ENCODE measurements around the gene RNF144A. TPM values are rescaled to one million over a fixed set of nuclear protein-coding genes. Genes with fewer than 3 reads are reported as not detected.

RNF144A gene
- total and polyA plus RNA-seq, 2 of the 13 experiments (the other 11 are each of a cell fraction or from before 2014, with no cell fraction given) = 13.9 to 16.5 TPM

DNA sequence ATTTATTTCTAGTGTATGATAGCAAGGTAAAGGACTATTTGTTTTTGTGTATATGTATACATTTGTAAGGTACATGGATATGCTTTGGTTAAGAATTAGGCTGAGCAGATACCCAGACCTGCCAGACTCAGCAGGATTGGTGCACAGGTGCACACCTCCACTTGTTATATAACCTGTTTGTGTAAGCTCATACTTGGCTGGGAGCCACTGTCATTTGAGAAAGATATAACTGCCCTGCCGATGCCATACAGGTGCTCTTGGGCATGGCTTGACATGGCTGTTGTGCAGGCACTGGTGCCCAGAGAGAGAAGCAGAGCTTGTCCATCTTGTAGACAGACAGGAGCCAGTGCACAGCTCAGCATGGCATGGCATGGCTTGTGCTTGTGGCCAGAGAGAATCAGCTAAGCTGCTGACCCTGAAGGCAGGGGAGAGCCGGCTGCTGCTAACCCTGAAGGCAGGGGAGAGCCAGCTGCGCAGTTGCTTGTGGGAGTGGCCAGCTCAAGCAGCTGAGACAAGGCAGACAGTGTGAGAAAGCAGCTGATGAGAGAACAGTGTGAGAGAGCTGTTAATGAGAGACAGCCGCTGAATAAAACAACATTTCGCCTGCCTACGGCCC lies 136.5 kb downstream of the RNF144A start:
- in situ Hi-C loops (cut with HindIII; ENCODE audit: extremely low pct_ligation_motif_present, low pct_unique_long_range_greater_than_20kb) = no loop called here
- DNase-seq (ENCODE audit: low spot score) (no peak), FAIRE-seq (no peak), ATAC-seq (no peak)
- ChIA-PET POLR2A (no interaction called here), CTCF (ENCODE audit: low intra/inter-chr PET ratio, low total read pairs) (no interaction called here)
- BruUV-seq (replicated peaks) = no TSS peak
- Histone ChIP-seq H3K27ac (ENCODE audit: extremely low read length, insufficient read depth, low read length) (no peak overlapping the region), H4K20me1 (ENCODE audit: insufficient read depth, low read length) (no peaks in the 10 kb centered on the region), H3K4me2 (ENCODE audit: low read depth, low read length) (no peak overlapping the region), H3K27me3 (ENCODE audit: control insufficient read depth in 1 of 2, insufficient read depth in 2 of 2, low read length in 2 of 2) (no peaks in the 10 kb centered on the region), H3K36me3 (replicated peaks in 1 of 2; ENCODE audit: control insufficient read depth in 1 of 2, insufficient read depth in 2 of 2, low read length in 2 of 2) (no peaks in the 10 kb centered on the region), H3K4me1 (ENCODE audit: insufficient read depth, low read length) (no peaks in the 10 kb centered on the region), H3K9me3 (ENCODE audit: low read length) (no peaks in the 10 kb centered on the region), H2AFZ (ENCODE audit: low read length) (no peak overlapping the region), H3K4me3 (replicated peaks in 1 of 3; ENCODE audit: insufficient read depth in 1 of 3, low read depth in 2 of 3, low read length in 3 of 3) (no peak overlapping the region), H3K9ac (ENCODE audit: insufficient read depth, low read depth, low read length) (no peak overlapping the region), H3K79me2 (ENCODE audit: insufficient read depth, low read length) (no peaks in the 10 kb centered on the region)
- intact Hi-C loops (cut with micrococcal nuclease; ENCODE audit: unreplicated experiment) = no loop called here
- 95% methylated on average over 6 of the region's 6 CpGs for WGBS (ENCODE audit: low lambda C conversion rate)
- TF ChIP-seq ZSCAN31 (CRISPR knock-in tag; IDR thresholded peaks at IDR 0.05; ENCODE audit: low read depth) (peak; percentile 53; the same call in 1 of the 2 replicates), ZNF264 (CRISPR knock-in tag; IDR thresholded peaks at IDR 0.05) (no peak), SALL1 (CRISPR knock-in tag; IDR thresholded peaks at IDR 0.05) (no peak)

DNA sequence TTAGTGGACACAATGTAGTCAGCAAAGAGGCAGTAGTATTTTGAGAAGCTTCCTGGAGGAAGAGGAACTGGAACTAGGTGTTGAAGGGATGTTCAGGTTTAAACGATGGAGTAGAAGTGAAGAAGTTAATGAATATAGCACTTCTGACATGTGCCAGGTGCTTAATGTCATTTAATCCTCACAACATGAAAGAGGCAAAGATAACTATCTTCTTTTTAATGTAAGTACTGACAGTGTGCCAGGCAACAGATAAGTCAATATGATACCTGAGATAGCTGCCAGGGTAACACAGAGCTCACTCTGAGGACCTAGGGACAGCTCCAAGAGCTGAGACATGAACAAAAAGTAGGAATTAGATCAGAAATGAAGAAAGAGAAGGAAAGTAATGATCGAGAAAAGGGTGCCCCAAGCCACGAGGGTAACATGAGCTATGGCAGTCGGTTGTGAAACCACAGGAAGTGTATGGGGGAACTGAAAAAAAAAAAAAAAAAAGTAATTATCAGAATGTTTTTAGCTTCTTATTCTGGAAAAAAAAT lies 140.7 kb downstream of the RNF144A start:
- BruUV-seq (replicated peaks) = no TSS peak
- intact Hi-C loops (cut with micrococcal nuclease; ENCODE audit: unreplicated experiment) = no loop called here
- no peak overlapping the region for H2AFZ ChIP-seq (ENCODE audit: low read length)
- H3K27ac ChIP-seq (ENCODE audit: extremely low read length, insufficient read depth, low read length) = no peak overlapping the region
- H4K20me1 ChIP-seq (ENCODE audit: insufficient read depth, low read length) = no peaks in the 10 kb centered on the region
- DNase-seq (ENCODE audit: low spot score) (no peak), FAIRE-seq (no peak), ATAC-seq (no peak)
- no peak overlapping the region for H3K9ac ChIP-seq (ENCODE audit: insufficient read depth, low read depth, low read length)
- H3K9me3 ChIP-seq (ENCODE audit: low read length) = no peaks in the 10 kb centered on the region
- H3K4me1 ChIP-seq (ENCODE audit: insufficient read depth, low read length) = no peaks in the 10 kb centered on the region
- ChIA-PET POLR2A (no interaction called here), CTCF (ENCODE audit: low intra/inter-chr PET ratio, low total read pairs) (no interaction called here)
- H3K4me3 ChIP-seq (replicated peaks in 1 of 3; ENCODE audit: insufficient read depth in 1 of 3, low read depth in 2 of 3, low read length in 3 of 3) = no peak overlapping the region
- no peaks in the 10 kb centered on the region for H3K79me2 ChIP-seq (ENCODE audit: insufficient read depth, low read length)
- WGBS (ENCODE audit: low lambda C conversion rate) = 63% methylated on average over 4 of the region's 4 CpGs
- no peaks in the 10 kb centered on the region for H3K27me3 ChIP-seq (ENCODE audit: control insufficient read depth in 1 of 2, insufficient read depth in 2 of 2, low read length in 2 of 2)
- in situ Hi-C loops (cut with HindIII; ENCODE audit: extremely low pct_ligation_motif_present, low pct_unique_long_range_greater_than_20kb) = no loop called here
- no peaks in the 10 kb centered on the region for H3K36me3 ChIP-seq (replicated peaks in 1 of 2; ENCODE audit: control insufficient read depth in 1 of 2, insufficient read depth in 2 of 2, low read length in 2 of 2)
- H3K4me2 ChIP-seq (ENCODE audit: low read depth, low read length) = no peak overlapping the region
- TF ChIP-seq, protein P1, sequence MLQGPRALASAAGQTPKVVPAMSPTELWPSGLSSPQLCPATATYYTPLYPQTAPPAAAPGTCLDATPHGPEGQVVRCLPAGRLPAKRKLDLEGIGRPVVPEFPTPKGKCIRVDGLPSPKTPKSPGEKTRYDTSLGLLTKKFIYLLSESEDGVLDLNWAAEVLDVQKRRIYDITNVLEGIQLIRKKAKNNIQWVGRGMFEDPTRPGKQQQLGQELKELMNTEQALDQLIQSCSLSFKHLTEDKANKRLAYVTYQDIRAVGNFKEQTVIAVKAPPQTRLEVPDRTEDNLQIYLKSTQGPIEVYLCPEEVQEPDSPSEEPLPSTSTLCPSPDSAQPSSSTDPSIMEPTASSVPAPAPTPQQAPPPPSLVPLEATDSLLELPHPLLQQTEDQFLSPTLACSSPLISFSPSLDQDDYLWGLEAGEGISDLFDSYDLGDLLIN (CRISPR knock-in tag; IDR thresholded peaks at IDR 0.05; ENCODE audit: borderline replicate concordance) = no peak
- TF ChIP-seq RARA (CRISPR knock-in tag; IDR thresholded peaks at IDR 0.05) (no peak), KDM3A (CRISPR knock-in tag; IDR thresholded peaks at IDR 0.05; ENCODE audit: low read depth) (no peak), XBP1 (CRISPR knock-in tag; IDR thresholded peaks at IDR 0.05) (no peak), ZNF607 (CRISPR knock-in tag; IDR thresholded peaks at IDR 0.05; ENCODE audit: borderline replicate concordance) (no peak), TAF1 (CRISPR knock-in tag; IDR thresholded peaks at IDR 0.05) (no peak), GPN1 (CRISPR knock-in tag; IDR thresholded peaks at IDR 0.05; ENCODE audit: borderline replicate concordance) (no peak), ZNF550 (CRISPR knock-in tag; IDR thresholded peaks at IDR 0.05; ENCODE audit: borderline replicate concordance) (no peak), ZNF24 (IDR thresholded peaks at IDR 0.05) (no peak), ZNF251 (CRISPR knock-in tag; IDR thresholded peaks at IDR 0.05) (no peak), IRF2 (CRISPR knock-in tag; IDR thresholded peaks at IDR 0.05) (no peak), ZNF143 (CRISPR knock-in tag; IDR thresholded peaks at IDR 0.05) (no peak)
- TF ChIP-seq, protein P2, sequence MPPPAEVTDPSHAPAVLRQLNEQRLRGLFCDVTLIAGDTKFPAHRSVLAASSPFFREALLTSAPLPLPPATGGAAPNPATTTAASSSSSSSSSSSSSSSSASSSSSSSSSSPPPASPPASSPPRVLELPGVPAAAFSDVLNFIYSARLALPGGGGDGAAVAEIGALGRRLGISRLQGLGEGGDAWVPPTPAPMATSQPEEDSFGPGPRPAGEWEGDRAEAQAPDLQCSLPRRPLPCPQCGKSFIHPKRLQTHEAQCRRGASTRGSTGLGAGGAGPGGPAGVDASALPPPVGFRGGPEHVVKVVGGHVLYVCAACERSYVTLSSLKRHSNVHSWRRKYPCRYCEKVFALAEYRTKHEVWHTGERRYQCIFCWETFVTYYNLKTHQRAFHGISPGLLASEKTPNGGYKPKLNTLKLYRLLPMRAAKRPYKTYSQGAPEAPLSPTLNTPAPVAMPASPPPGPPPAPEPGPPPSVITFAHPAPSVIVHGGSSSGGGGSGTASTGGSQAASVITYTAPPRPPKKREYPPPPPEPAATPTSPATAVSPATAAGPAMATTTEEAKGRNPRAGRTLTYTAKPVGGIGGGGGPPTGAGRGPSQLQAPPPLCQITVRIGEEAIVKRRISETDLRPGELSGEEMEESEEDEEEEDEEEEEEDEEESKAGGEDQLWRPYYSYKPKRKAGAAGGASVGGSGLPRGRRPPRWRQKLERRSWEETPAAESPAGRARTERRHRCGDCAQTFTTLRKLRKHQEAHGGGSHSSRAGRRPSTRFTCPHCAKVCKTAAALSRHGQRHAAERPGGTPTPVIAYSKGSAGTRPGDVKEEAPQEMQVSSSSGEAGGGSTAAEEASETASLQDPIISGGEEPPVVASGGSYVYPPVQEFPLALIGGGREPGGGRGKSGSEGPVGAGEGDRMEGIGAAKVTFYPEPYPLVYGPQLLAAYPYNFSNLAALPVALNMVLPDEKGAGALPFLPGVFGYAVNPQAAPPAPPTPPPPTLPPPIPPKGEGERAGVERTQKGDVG (CRISPR knock-in tag; IDR thresholded peaks at IDR 0.05; ENCODE audit: borderline replicate concordance) = no peak

All from HepG2 (cell line).